Liver (tissue), 3 donors: ENCODE results near the gene SLC15A2.

ENCODE experiments used
- ATF3 ChIP-seq: IDR thresholded peaks from 2 replicates; pipeline ENCODE4 v1.6.1; 2016; ENCODE audit warnings: antibody characterized with exemption
- CTCF ChIP-seq: fragments of 150-350 bp; IDR thresholded peaks from 2 replicates; pipeline ENCODE4 v1.5.1; 2017; ENCODE audit warnings: improper control_type of control experiment, low read depth, low read length; ENCODE audit not compliant: missing input control
- MAX ChIP-seq: IDR thresholded peaks from 2 replicates; pipeline ENCODE4 v1.6.1; 2016; ENCODE audit warnings: antibody characterized with exemption
- RAD21 ChIP-seq, 2 donors: IDR thresholded peaks; 2 replicates each; pipeline ENCODE4 v1.6.1; 2016; ENCODE audit warnings: antibody characterized with exemption in 2 of 2, mild to moderate bottlenecking in 2 of 2
- SP1 ChIP-seq: IDR thresholded peaks from 2 replicates; pipeline ENCODE4 v1.6.1; 2018; ENCODE audit warnings: antibody characterized with exemption, mild to moderate bottlenecking
- donor health status: healthy.
- donor health status: healthy.

DNA sequence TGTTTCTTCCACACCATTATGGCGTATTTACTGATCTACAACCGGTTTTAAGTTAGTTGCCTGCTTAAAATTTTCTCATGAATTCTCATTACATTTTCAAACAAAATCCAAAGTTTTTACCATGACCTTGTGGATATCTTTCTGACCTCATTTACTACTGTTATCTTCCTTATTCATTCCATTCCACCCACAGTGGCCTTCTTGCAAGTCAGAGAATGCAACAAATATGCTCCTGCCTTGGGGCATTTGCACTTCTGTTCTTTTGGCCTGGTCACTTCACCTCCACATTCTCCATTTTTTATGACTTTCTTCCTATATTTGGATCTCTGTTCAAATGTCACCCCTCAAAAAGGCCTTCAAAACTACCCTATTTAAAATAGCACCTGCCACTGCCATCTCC, 8.8 kb upstream of the SLC15A2 start:
- TF ChIP-seq ATF3, result no peak
- no peak for TF ChIP-seq CTCF
- no peak for TF ChIP-seq RAD21 (IDR thresholded peaks at IDR 0.05)
- no peak for TF ChIP-seq MAX
- TF ChIP-seq SP1, result no peak
